ENCODE results near the gene TSPAN18. TPM values are rescaled to one million over a fixed set of nuclear protein-coding genes. Genes with fewer than 3 reads are reported as not detected.

The TSPAN18 gene
- total RNA-seq, 1 donor = 8.5 TPM

DNA sequence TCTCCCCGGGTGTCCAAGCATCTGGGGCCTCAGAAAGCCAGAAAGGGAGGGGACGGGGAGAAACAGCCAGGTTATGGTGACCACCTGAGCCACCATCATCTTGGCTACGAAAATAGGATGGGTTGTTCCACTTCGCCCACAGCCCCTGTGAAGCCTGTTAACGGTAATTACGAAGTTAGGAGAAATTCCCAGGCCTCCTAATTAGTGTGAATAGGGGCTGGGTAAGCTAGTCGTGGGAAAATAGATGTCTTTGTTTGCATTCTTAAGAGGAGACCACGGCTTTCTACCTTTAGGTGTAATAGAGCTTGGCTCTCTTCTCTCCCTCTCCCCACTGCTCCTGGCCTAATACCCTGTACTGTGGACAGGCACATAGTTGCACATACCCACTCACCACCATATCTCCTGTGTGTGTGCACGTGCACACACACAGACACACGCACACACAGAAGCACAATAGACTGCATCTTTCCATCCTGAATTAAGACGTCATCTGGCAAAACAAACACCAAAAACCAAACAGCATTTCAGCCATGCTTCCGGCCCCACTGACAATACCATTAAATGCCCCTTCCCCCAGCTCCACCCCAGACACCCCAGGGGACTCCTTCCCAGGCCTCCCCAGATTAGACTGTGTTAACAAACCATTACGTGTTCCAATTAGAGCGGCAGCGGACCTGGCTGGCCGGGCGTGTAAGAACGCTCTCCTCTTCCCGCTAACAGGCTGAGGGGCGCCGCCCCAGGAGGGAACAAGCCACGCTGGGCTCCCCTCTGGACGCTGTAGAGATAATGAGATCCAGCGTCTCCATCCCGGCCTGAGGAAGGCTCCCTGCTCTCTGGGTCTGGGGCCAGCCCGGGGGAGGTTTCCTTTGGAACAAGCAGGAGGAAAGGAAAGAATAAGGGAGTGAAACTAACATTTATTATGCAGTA is 151.1 kb downstream of the TSPAN18 start:
- Histone ChIP-seq H3K4me1 (ENCODE audit: insufficient read depth, low read length) (no peaks in the 10 kb centered on the region), H3K4me3 (ENCODE audit: low read length) (no peak overlapping the region), H3K27me3 (ENCODE audit: insufficient read depth, low read length) (no peaks in the 10 kb centered on the region), H3K9me3 (ENCODE audit: low read depth, low read length) (no peaks in the 10 kb centered on the region)

- Histone ChIP-seq H3K27me3 (ENCODE audit: insufficient read depth, low read length) (no peaks in the 10 kb centered on the region), H3K9me3 (ENCODE audit: low read depth, low read length) (no peaks in the 10 kb centered on the region), H3K4me3 (ENCODE audit: low read length) (no peak overlapping the region), H3K4me1 (ENCODE audit: insufficient read depth, low read length) (no peaks in the 10 kb centered on the region)
Observed at GRCh38 chr11:44878711-44879110, 151.9 kb downstream of the TSPAN18 start.

- Histone ChIP-seq H3K27me3 (ENCODE audit: insufficient read depth, low read length) (no peaks in the 10 kb centered on the region), H3K4me1 (ENCODE audit: insufficient read depth, low read length) (no peaks in the 10 kb centered on the region)
Observed at GRCh38 chr11:44879432-44879831, 152.7 kb downstream of the TSPAN18 start.

DNA sequence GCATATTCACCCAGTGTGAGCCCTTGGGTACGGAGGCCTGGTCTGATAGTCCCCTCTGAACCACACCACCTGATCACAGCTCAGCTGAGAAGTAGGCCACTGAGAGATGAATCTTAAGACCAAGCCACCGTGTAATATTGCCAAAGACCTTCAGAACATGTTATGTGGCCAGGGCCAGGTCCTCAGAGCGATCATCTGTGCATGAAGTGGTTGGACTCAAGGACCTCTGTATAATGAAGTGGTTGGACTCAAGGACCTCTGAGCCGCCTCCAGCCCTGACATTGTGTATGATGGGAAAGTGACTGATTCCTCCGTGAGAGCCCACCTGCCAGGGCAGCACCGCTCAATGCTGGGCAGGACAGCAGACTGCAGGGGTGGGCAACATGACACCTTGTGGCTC is 153.7 kb downstream of the TSPAN18 start:
- Histone ChIP-seq H3K9me3 (ENCODE audit: low read depth, low read length) (no peaks in the 10 kb centered on the region), H3K4me1 (ENCODE audit: insufficient read depth, low read length) (no peaks in the 10 kb centered on the region), H3K4me3 (ENCODE audit: low read length) (no peak overlapping the region), H3K27me3 (ENCODE audit: insufficient read depth, low read length) (no peaks in the 10 kb centered on the region)

More at GRCh38 chr11:44879432-44879831, 152.7 kb downstream of the TSPAN18 start:
- no peaks in the 10 kb centered on the region for H3K9me3 ChIP-seq (ENCODE audit: low read depth, low read length)
- no peak overlapping the region for H3K4me3 ChIP-seq (ENCODE audit: low read length)

DNA sequence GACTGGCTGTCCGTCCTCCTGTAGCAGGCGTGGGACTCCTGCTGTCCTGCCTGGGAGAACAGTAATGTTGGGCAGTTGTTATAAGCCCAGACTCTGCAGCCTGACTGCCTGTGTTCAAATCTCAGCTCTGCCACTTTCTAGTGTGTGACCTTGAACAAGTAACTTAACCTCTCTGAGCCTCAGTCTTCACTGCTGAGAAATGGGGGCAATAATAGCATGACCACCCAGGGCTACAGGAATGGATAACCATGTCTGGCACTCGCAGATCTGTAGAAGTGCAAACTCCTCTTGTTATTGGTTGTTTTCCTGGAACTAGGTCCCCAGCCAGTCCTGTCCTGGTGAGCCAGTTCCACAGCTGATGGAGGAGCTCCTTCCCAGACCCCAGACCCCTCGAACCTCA is 154.2 kb downstream of the TSPAN18 start:
- Histone ChIP-seq H3K27me3 (ENCODE audit: insufficient read depth, low read length) (no peaks in the 10 kb centered on the region), H3K4me3 (ENCODE audit: low read length) (no peak overlapping the region), H3K9me3 (ENCODE audit: low read depth, low read length) (no peaks in the 10 kb centered on the region), H3K4me1 (ENCODE audit: insufficient read depth, low read length) (no peaks in the 10 kb centered on the region)

GRCh38 chr11:44883277-44883676 is 156.5 kb downstream of the TSPAN18 start:
- Histone ChIP-seq H3K4me3 (ENCODE audit: low read length) (no peak overlapping the region), H3K27me3 (ENCODE audit: insufficient read depth, low read length) (no peaks in the 10 kb centered on the region), H3K9me3 (ENCODE audit: low read depth, low read length) (no peaks in the 10 kb centered on the region)

GRCh38 chr11:44884056-44884455 is 157.3 kb downstream of the TSPAN18 start:
- H3K27me3 ChIP-seq (ENCODE audit: insufficient read depth, low read length) = no peaks in the 10 kb centered on the region
- H3K4me1 ChIP-seq (ENCODE audit: insufficient read depth, low read length) = no peaks in the 10 kb centered on the region
- no peaks in the 10 kb centered on the region for H3K9me3 ChIP-seq (ENCODE audit: low read depth, low read length)
- H3K4me3 ChIP-seq (ENCODE audit: low read length) = no peak overlapping the region

More at GRCh38 chr11:44883277-44883676, 156.5 kb downstream of the TSPAN18 start:
- H3K4me1 ChIP-seq (ENCODE audit: insufficient read depth, low read length) = no peaks in the 10 kb centered on the region

- Histone ChIP-seq H3K9me3 (ENCODE audit: low read depth, low read length) (no peaks in the 10 kb centered on the region), H3K4me1 (ENCODE audit: insufficient read depth, low read length) (no peaks in the 10 kb centered on the region), H3K27me3 (ENCODE audit: insufficient read depth, low read length) (no peaks in the 10 kb centered on the region), H3K4me3 (ENCODE audit: low read length) (no peak overlapping the region)
Observed at GRCh38 chr11:44885065-44885810, 158.5 kb downstream of the TSPAN18 start.

DNA sequence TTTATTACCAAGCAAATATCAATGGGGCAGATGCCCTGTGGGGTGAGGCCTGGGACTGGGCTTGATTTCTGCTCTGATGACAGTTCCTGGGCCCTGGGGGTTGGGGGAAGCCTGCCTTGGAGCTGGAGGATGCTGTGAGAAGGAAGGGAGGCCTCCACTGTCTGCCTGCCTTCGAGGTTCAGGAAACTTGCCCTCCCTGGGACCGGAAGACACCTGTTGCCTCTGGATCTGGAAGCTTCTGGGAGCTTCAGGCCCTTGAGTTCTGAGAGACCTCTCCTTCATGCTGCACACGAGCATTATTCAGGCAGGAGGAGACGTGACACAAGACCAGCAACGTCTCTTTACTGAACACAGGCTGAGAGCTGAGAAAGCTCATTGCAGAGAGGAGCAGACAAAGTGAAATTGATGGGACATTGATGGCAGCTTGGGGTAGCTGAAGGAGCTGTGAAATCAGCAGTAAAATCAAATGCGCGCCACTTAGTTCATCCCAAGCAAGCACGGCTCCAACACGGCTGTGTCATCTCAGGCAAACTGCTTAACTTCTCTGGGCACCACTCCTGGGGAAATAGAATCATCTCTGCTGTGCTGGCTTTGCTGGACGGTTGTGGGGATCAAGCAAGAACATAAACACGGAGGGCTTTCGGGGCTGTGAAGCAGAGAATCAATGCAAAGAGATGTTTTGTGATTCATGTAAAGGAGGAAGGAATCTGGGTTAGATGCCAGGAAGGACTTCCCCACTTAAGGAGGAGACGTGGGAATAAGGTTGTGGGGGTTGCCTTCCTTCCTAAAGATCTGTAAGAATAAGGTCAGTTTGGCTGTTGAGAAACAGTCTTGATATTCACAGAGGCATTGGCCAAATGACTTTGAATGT is 159.4 kb downstream of the TSPAN18 start:
- H3K4me1 ChIP-seq (ENCODE audit: insufficient read depth, low read length) = no peaks in the 10 kb centered on the region
- H3K9me3 ChIP-seq (ENCODE audit: low read depth, low read length) = no peaks in the 10 kb centered on the region
- no peaks in the 10 kb centered on the region for H3K27me3 ChIP-seq (ENCODE audit: insufficient read depth, low read length)
- H3K4me3 ChIP-seq (ENCODE audit: low read length) = no peak overlapping the region

DNA sequence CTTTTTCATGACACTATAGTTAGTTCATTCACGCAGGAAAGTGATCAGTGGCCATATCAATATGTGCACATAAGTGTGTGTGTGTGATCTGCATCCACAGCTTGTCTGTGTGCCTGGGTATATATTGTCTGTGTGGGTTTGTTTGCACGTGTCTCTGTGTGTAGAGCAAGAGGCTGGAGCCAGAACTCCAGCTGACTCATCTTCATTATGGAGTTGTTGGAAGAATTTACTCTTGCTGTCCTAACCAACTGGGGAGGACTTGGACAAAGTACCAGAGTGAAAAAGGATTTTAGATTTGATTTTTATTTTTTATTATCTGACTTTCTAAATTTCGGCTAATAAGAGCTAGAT is 160.0 kb downstream of the TSPAN18 start:
- Histone ChIP-seq H3K4me1 (ENCODE audit: insufficient read depth, low read length) (no peaks in the 10 kb centered on the region), H3K27me3 (ENCODE audit: insufficient read depth, low read length) (no peaks in the 10 kb centered on the region), H3K9me3 (ENCODE audit: low read depth, low read length) (no peaks in the 10 kb centered on the region), H3K4me3 (ENCODE audit: low read length) (no peak overlapping the region)

- Histone ChIP-seq H3K9me3 (ENCODE audit: low read depth, low read length) (no peaks in the 10 kb centered on the region), H3K27me3 (ENCODE audit: insufficient read depth, low read length) (no peaks in the 10 kb centered on the region), H3K4me3 (ENCODE audit: low read length) (no peak overlapping the region), H3K4me1 (ENCODE audit: insufficient read depth, low read length) (no peaks in the 10 kb centered on the region)
Observed at GRCh38 chr11:44887636-44888035, 160.9 kb downstream of the TSPAN18 start.

DNA sequence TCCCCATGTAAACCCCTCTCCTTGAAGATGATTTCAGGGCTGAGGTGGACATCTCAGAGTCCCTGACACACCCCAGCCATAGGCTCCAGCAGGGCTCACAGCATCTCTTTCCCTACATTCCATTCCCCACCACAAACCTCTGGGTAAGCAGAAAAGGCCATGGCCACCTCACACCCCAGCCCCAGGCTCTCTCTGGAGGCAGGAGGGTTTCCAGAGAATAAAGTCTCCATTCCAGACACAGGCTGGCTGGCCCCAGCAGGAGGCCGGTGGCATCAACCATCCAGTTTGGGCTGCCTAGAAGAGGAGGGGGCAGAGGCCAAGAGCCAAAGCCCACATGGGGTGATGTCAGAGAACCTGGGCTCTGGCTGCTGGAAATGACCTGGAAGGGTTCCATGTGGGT is 162.5 kb downstream of the TSPAN18 start:
- H3K27me3 ChIP-seq (ENCODE audit: insufficient read depth, low read length) = no peaks in the 10 kb centered on the region
- H3K4me3 ChIP-seq (ENCODE audit: low read length) = no peak overlapping the region
- no peaks in the 10 kb centered on the region for H3K9me3 ChIP-seq (ENCODE audit: low read depth, low read length)
- H3K4me1 ChIP-seq (ENCODE audit: insufficient read depth, low read length) = no peaks in the 10 kb centered on the region

GRCh38 chr11:44892843-44893242 is 166.1 kb downstream of the TSPAN18 start:
- H3K4me1 ChIP-seq (ENCODE audit: insufficient read depth, low read length) = no peaks in the 10 kb centered on the region
- H3K27me3 ChIP-seq (ENCODE audit: insufficient read depth, low read length) = no peaks in the 10 kb centered on the region
- H3K4me3 ChIP-seq (ENCODE audit: low read length) = no peak overlapping the region
- no peaks in the 10 kb centered on the region for H3K9me3 ChIP-seq (ENCODE audit: low read depth, low read length)

DNA sequence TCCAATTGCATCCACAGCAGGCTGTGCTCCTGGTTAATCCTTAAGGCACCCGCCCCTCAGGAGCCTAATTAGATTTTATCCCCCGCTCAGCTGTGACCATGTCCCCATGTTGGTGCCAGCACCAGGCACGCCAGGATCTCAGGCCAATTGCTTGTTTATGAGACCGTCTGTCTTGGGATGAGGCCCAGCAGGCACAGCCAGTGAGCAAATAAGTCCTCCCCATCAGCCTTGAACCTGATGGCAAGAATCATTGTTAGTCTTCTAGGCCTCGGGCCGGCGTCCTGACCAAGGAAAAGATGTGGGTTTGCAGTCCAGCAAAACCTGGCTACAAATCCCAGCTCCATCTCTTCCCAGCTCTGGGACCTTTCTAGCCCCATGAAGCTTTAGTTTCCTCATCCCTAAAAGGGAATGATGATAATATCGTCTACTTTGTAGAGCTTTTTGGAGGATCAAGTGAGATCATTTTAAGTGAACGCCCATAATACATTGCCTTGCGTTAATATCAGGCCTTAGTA is 166.6 kb downstream of the TSPAN18 start:
- H3K4me3 ChIP-seq (ENCODE audit: low read length) = no peak overlapping the region
- H3K9me3 ChIP-seq (ENCODE audit: low read depth, low read length) = no peaks in the 10 kb centered on the region
- H3K4me1 ChIP-seq (ENCODE audit: insufficient read depth, low read length) = no peaks in the 10 kb centered on the region
- H3K27me3 ChIP-seq (ENCODE audit: insufficient read depth, low read length) = no peaks in the 10 kb centered on the region

All from mononuclear cell (primary cell).